Calu3 (cell line): ENCODE measurements around the gene ADGRG4. TPM values are rescaled to one million over a fixed set of nuclear protein-coding genes. Genes with fewer than 3 reads are reported as not detected.

ENCODE experiments used
- BruUV-seq: library from RNA; stranded (reverse); fragments of 400-500 nt; replicated peaks from 2 replicates; lab custom pipeline; 2021; lab: Mats Ljungman, UMichigan
- CTCF ChIA-PET: fragments of 300-600 bp; sonication (Branson Sonifier 250); formaldehyde crosslinking; loops from one replicate; lab custom pipeline; 2022; ENCODE audit warnings: antibody characterized with exemption; lab: Charles Lee
- DNase-seq: peaks from one replicate; pipeline ENCODE4 v3.0.0; 2022
- H3K27ac Mint-ChIP-seq: one replicate; pipeline ENCODE4 v1.8.0; 2022; ENCODE audit warnings: mixed read lengths; ENCODE audit not compliant: unreplicated experiment
- H3K27me3 Mint-ChIP-seq: one replicate; pipeline ENCODE4 v1.8.0; 2022; ENCODE audit warnings: mixed read lengths; ENCODE audit not compliant: unreplicated experiment
- H3K36me3 Mint-ChIP-seq: one replicate; pipeline ENCODE4 v1.8.0; 2022; ENCODE audit warnings: mild to moderate bottlenecking, moderate library complexity, mixed read lengths; ENCODE audit not compliant: insufficient read depth, unreplicated experiment
- H3K4me1 Mint-ChIP-seq: one replicate; pipeline ENCODE4 v1.8.0; 2022; ENCODE audit warnings: mild to moderate bottlenecking, low read depth, mixed read lengths; ENCODE audit not compliant: unreplicated experiment
- H3K4me3 Mint-ChIP-seq: one replicate; pipeline ENCODE4 v1.8.0; 2022; ENCODE audit warnings: mild to moderate bottlenecking, low read depth, moderate library complexity, mixed read lengths; ENCODE audit not compliant: unreplicated experiment
- H3K9me3 Mint-ChIP-seq: one replicate; pipeline ENCODE4 v1.8.0; 2022; ENCODE audit warnings: low read depth, mixed read lengths; ENCODE audit not compliant: unreplicated experiment
- CTCF ChIP-seq: fragments of 200-600 bp; IDR thresholded peaks from one replicate; pipeline ENCODE4 v1.8.0; 2022; ENCODE audit warnings: antibody characterized with exemption; ENCODE audit not compliant: unreplicated experiment
- intact Hi-C: fragments of 100-400 bp; cut with micrococcal nuclease; formaldehyde crosslinking; loops from one replicate; pipeline ENCODE4 v1.10.0; 2022; ENCODE audit not compliant: unreplicated experiment
- total RNA-seq: library from RNA; stranded (reverse); gene quantifications from 2 replicates; pipeline ENCODE4 v1.2.3, GENCODE V29; 2022

Gene ADGRG4
- total RNA-seq, 1 experiment from 2014 or later, result not detected

GRCh38 chrX:136405126-136405525, 104.4 kb downstream of the ADGRG4 start:
- CTCF ChIA-PET, result no interaction called here
- Mint-ChIP-seq H3K36me3 (no peaks in the 10 kb centered on the region), H3K4me3 (no peak overlapping the region), H3K4me1 (no peaks in the 10 kb centered on the region), H3K9me3 (no peaks in the 10 kb centered on the region), H3K27me3 (no peaks in the 10 kb centered on the region), H3K27ac (no peak overlapping the region)
- no peak for DNase-seq
- intact Hi-C loops, result no loop called here
- no TSS peak for BruUV-seq
- TF ChIP-seq CTCF, result no peak

- BruUV-seq, result no TSS peak
- no peaks in the 10 kb centered on the region for H3K9me3 Mint-ChIP-seq
- H3K36me3 Mint-ChIP-seq, result no peaks in the 10 kb centered on the region
- no peak for DNase-seq
- H3K4me1 Mint-ChIP-seq, result no peaks in the 10 kb centered on the region
- no peaks in the 10 kb centered on the region for H3K27me3 Mint-ChIP-seq
- no peak for TF ChIP-seq CTCF
- CTCF ChIA-PET, result no interaction called here
- no peak overlapping the region for H3K4me3 Mint-ChIP-seq
- intact Hi-C loops, result no loop called here
- no peak overlapping the region for H3K27ac Mint-ChIP-seq
Measured at GRCh38 chrX:136417806-136418205, 117.0 kb downstream of the ADGRG4 start.

GRCh38 chrX:136421338-136421737, 120.6 kb downstream of the ADGRG4 start:
- DNase-seq, result no peak
- BruUV-seq, result no TSS peak
- no peaks in the 10 kb centered on the region for H3K4me1 Mint-ChIP-seq
- CTCF ChIA-PET, result no interaction called here
- no peak overlapping the region for H3K27ac Mint-ChIP-seq
- TF ChIP-seq CTCF, result no peak
- no peaks in the 10 kb centered on the region for H3K9me3 Mint-ChIP-seq
- H3K27me3 Mint-ChIP-seq, result peaks cover 17% of the 10 kb centered on the region
- H3K36me3 Mint-ChIP-seq, result no peaks in the 10 kb centered on the region
- intact Hi-C loops, result no loop called here
- H3K4me3 Mint-ChIP-seq, result no peak overlapping the region

GRCh38 chrX:136423724-136424123, 123.0 kb downstream of the ADGRG4 start:
- no TSS peak for BruUV-seq
- Mint-ChIP-seq H3K36me3 (no peaks in the 10 kb centered on the region), H3K27me3 (peaks cover 28% of the 10 kb centered on the region), H3K4me1 (no peaks in the 10 kb centered on the region), H3K4me3 (no peak overlapping the region), H3K9me3 (no peaks in the 10 kb centered on the region), H3K27ac (no peak overlapping the region)
- CTCF ChIA-PET, result interaction anchor here (0.6 to 0.7 kb wide), 2 partner anchors 106 to 759 kb away, joined by 4 read pairs; no protein-coding TSS in a partner anchor
- no peak for TF ChIP-seq CTCF
- DNase-seq, result no peak
- intact Hi-C loops, result no loop called here
